Calu3 (cell line): ENCODE results near the gene SENP5. TPM values are rescaled to one million over a fixed set of nuclear protein-coding genes. Genes with fewer than 3 reads are reported as not detected.
A peak's percentile ranks its signal among the peaks of the same experiment; 100 is the strongest.

Experiments used
- BruUV-seq: library from RNA; stranded (reverse); fragments of 400-500 nt; replicated peaks from 2 replicates; lab custom pipeline; 2021; lab: Mats Ljungman, UMichigan
- CTCF ChIA-PET: fragments of 300-600 bp; sonication (Branson Sonifier 250); formaldehyde crosslinking; loops from one replicate; lab custom pipeline; 2022; ENCODE audit warnings: antibody characterized with exemption; lab: Charles Lee
- DNase-seq: peaks from one replicate; pipeline ENCODE4 v3.0.0; 2022
- H3K27ac Mint-ChIP-seq: one replicate; pipeline ENCODE4 v1.8.0; 2022; ENCODE audit warnings: mixed read lengths; ENCODE audit not compliant: unreplicated experiment
- H3K27me3 Mint-ChIP-seq: one replicate; pipeline ENCODE4 v1.8.0; 2022; ENCODE audit warnings: mixed read lengths; ENCODE audit not compliant: unreplicated experiment
- H3K36me3 Mint-ChIP-seq: one replicate; pipeline ENCODE4 v1.8.0; 2022; ENCODE audit warnings: mild to moderate bottlenecking, moderate library complexity, mixed read lengths; ENCODE audit not compliant: insufficient read depth, unreplicated experiment
- H3K4me1 Mint-ChIP-seq: one replicate; pipeline ENCODE4 v1.8.0; 2022; ENCODE audit warnings: mild to moderate bottlenecking, low read depth, mixed read lengths; ENCODE audit not compliant: unreplicated experiment
- H3K4me3 Mint-ChIP-seq: one replicate; pipeline ENCODE4 v1.8.0; 2022; ENCODE audit warnings: mild to moderate bottlenecking, low read depth, moderate library complexity, mixed read lengths; ENCODE audit not compliant: unreplicated experiment
- H3K9me3 Mint-ChIP-seq: one replicate; pipeline ENCODE4 v1.8.0; 2022; ENCODE audit warnings: low read depth, mixed read lengths; ENCODE audit not compliant: unreplicated experiment
- intact Hi-C: fragments of 100-400 bp; cut with micrococcal nuclease; formaldehyde crosslinking; loops from one replicate; pipeline ENCODE4 v1.10.0; 2022; ENCODE audit not compliant: unreplicated experiment
- total RNA-seq: library from RNA; stranded (reverse); gene quantifications from 2 replicates; pipeline ENCODE4 v1.2.3, GENCODE V29; 2022
- TF ChIP-seq, protein P1 (sequence below): fragments of 200-600 bp; IDR thresholded peaks from one replicate; pipeline ENCODE4 v1.8.0; 2022; ENCODE audit warnings: antibody characterized with exemption; ENCODE audit not compliant: unreplicated experiment

SENP5 gene
- total RNA-seq, 1 experiment from 2014 or later = 35.2 TPM

DNA sequence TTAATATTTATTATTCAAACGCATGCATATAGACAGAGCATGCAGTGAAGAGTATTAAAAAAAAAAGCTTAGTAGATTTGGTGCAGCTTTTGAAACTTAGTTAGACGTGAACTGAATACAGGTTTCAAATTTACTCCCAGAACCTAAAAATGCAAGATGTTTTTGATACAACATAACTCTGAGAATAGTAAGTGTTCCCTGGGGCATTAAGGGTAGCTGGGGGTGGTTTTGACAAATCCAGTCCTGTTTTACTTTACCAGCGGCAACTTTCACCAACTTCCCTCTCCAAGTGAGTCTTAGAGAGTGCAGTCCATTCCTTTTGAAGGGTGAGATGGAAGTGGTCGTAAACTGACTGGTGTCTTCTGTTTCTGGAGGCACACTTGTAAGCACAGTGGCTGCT is 63.4 kb downstream of the SENP5 start:
- Mint-ChIP-seq H3K4me3 (no peak overlapping the region), H3K27me3 (no peaks in the 10 kb centered on the region), H3K27ac (no peak overlapping the region), H3K36me3 (peaks cover 47% of the 10 kb centered on the region), H3K4me1 (no peaks in the 10 kb centered on the region), H3K9me3 (no peaks in the 10 kb centered on the region)
- no peak for DNase-seq
- TF ChIP-seq, protein P1, sequence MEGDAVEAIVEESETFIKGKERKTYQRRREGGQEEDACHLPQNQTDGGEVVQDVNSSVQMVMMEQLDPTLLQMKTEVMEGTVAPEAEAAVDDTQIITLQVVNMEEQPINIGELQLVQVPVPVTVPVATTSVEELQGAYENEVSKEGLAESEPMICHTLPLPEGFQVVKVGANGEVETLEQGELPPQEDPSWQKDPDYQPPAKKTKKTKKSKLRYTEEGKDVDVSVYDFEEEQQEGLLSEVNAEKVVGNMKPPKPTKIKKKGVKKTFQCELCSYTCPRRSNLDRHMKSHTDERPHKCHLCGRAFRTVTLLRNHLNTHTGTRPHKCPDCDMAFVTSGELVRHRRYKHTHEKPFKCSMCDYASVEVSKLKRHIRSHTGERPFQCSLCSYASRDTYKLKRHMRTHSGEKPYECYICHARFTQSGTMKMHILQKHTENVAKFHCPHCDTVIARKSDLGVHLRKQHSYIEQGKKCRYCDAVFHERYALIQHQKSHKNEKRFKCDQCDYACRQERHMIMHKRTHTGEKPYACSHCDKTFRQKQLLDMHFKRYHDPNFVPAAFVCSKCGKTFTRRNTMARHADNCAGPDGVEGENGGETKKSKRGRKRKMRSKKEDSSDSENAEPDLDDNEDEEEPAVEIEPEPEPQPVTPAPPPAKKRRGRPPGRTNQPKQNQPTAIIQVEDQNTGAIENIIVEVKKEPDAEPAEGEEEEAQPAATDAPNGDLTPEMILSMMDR = no peak
- BruUV-seq = no TSS peak
- intact Hi-C loops = no loop called here
- CTCF ChIA-PET = no interaction called here

DNA sequence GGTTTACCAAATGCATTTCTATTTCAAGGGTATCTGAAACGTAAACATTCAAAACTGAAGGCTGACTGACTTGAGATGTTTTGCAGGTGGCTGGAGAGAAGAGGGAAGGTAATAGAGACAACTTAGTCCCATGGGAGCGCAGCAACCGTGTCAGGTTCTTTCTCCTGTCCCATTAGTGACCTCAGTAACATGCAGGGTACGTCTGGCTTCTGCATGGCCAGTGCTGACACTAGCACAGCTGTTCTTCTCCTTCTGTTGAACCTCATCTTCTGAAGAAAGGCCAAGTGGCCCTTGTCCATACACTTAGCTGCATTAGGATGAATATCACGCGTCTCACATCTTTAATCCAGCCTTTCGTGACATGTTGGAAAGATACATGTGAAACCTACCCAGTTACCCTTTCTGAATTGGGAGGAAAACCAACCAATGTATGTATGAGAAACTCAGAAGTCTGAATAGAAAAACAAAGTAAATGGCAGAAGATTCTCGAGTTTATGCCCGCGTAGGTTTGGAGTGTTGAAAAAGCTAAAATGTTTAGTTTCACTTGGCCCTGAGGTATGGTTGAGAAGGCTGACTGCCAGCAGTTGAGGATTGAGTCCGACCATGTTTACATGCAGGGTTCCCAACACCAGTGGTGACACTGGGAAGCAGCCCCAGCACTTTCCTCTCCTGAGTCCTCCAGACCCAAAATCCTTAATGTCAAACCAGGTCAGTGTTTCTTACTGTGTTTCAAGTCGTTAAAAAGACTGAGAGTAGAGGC is 64.3 kb downstream of the SENP5 start:
- Mint-ChIP-seq H3K4me1 (no peaks in the 10 kb centered on the region), H3K36me3 (peaks cover 55% of the 10 kb centered on the region), H3K4me3 (no peak overlapping the region), H3K9me3 (no peaks in the 10 kb centered on the region), H3K27me3 (no peaks in the 10 kb centered on the region), H3K27ac (no peak overlapping the region)
- no TSS peak for BruUV-seq
- CTCF ChIA-PET = no interaction called here
- intact Hi-C loops = no loop called here
- TF ChIP-seq, protein P1 = no peak
- DNase-seq = no peak

DNA sequence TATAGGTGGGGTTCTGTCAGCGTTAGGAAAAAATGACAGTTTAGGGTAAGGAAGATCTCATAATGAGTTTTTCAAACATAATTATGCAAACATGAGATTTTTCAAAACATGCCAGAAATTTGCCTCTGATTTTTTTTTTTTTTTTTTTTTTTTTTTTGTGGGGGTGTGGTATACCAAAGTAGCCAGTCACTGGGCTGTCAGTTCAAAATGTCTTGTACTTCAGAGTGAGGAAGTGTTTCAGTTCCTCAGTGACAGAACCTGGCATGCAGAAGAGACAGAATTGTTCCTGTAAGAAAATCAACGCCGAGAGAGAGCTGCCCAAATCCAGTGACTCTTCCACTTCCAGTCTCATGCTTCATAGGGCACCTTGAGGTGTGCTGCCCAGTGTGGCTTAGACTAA is 64.9 kb downstream of the SENP5 start:
- no peaks in the 10 kb centered on the region for H3K27me3 Mint-ChIP-seq
- BruUV-seq = TSS peak; percentile 14
- peaks cover 61% of the 10 kb centered on the region for H3K36me3 Mint-ChIP-seq
- H3K4me3 Mint-ChIP-seq = no peak overlapping the region
- no peaks in the 10 kb centered on the region for H3K9me3 Mint-ChIP-seq
- H3K27ac Mint-ChIP-seq = no peak overlapping the region
- CTCF ChIA-PET = interaction anchor here (0.7 kb wide), 1 partner anchor 406 kb away, joined by 3 read pairs; no protein-coding TSS in a partner anchor
- no peak for DNase-seq
- no peaks in the 10 kb centered on the region for H3K4me1 Mint-ChIP-seq
- intact Hi-C loops = no loop called here
- TF ChIP-seq, protein P1 = no peak

DNA sequence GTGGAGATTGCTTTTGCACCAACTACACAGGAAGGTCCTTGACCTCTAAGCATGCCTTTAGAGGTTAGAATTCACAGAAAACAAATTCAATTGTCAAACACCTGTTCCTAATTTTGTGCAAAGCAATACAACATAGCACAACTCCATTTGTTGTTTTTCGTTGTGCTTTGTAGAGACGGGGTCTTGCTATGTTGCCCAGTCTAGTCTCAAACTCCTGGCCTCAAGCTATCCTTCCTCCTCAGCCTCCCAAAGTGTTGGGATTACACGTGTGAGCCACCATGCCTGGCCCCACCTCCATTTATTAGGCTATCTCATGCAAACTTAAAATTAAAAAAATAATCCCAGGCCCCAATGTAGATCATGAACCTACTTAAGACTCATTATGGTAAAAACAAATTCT is 68.6 kb downstream of the SENP5 start:
- TF ChIP-seq, protein P1 = no peak
- BruUV-seq = TSS peak; percentile 29
- no peak for DNase-seq
- Mint-ChIP-seq H3K4me3 (no peak overlapping the region), H3K27ac (no peak overlapping the region), H3K4me1 (peaks cover 4% of the 10 kb centered on the region), H3K27me3 (no peaks in the 10 kb centered on the region), H3K9me3 (no peaks in the 10 kb centered on the region), H3K36me3 (peaks cover 81% of the 10 kb centered on the region)
- CTCF ChIA-PET = no interaction called here
- intact Hi-C loops = no loop called here
